GM20000 (cell line): ENCODE results near the gene DHX34.

ENCODE experiments used
- DNase-seq: peaks from one replicate; pipeline ENCODE4 v3.0.0; 2012; ENCODE audit warnings: low spot score
- TF ChIP-seq, protein P1 (sequence below): IDR thresholded peaks from 2 replicates; pipeline ENCODE4 v1.5.1; 2012; ENCODE audit warnings: mild to moderate bottlenecking, control low read depth; ENCODE audit errors: extremely low read depth, missing control alignments

Gene DHX34

DNA sequence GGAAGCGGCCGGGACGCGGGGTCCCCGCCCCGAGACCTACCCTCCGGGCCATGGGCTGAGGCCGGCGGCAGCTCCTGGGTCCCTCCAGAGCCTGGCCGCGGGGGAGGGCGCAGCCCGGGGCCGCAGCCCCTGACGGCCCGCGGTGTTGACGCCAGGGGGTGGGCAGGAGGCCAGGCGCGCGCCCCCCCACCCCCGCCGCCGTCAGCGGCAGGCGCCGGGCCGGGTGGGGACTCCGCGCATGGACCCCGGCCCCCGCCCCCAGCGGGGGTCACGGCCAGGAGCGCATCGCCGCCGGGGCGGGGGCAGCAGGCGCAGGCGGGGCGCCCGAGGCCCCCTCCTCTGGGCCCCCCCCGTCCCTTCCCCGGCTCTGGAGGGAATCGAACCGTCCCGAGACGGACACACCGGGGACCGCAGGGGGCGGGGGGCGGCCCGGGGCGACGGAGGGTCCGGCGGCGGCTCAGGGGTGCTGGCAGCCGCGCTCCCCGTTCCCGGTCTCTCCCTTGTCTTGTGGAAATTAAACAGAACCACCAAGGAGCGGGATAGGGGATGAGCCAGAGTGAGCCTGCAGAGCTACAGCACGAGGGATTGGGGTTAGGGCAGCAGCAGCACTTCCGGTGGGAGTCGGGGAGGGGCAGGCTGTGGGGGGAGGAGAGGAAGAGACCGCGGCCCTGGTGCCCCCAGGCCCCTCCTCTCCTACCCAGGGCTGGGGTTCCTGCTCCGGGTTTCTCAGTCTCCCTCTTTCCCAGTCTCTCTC is 70.1 kb downstream of the DHX34 start, which contains the start of gene MEIS3:
MEIS3 (minus strand) TSS at position 498 of the 754 bp plus-strand sequence; CDS start at position 52, 446 bp downstream.
- TF ChIP-seq, protein P1, sequence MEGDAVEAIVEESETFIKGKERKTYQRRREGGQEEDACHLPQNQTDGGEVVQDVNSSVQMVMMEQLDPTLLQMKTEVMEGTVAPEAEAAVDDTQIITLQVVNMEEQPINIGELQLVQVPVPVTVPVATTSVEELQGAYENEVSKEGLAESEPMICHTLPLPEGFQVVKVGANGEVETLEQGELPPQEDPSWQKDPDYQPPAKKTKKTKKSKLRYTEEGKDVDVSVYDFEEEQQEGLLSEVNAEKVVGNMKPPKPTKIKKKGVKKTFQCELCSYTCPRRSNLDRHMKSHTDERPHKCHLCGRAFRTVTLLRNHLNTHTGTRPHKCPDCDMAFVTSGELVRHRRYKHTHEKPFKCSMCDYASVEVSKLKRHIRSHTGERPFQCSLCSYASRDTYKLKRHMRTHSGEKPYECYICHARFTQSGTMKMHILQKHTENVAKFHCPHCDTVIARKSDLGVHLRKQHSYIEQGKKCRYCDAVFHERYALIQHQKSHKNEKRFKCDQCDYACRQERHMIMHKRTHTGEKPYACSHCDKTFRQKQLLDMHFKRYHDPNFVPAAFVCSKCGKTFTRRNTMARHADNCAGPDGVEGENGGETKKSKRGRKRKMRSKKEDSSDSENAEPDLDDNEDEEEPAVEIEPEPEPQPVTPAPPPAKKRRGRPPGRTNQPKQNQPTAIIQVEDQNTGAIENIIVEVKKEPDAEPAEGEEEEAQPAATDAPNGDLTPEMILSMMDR = no peak
- no peak for DNase-seq

DNA sequence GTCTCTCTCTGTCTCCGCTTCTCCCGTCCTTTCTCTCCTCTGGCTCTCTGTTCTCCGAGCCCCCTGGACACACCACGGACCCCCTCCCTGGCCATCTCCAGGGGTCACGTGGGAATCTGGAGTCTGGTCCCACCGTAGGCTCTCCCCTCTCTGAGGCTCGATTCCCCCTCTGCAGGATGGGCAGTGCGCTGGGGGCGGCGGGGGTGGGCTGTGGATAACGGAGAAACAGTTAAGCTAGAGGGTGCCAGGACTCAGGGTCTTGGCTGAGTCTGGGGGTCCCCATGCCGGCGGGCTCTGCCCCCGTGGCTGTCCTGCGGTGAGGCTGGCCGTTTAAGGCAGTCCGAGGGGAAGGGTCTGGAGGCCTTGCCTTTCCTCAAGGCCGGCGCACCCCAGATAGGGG is 70.7 kb downstream of the DHX34 start:
- TF ChIP-seq, protein P1 = no peak
- DNase-seq = no peak

DNA sequence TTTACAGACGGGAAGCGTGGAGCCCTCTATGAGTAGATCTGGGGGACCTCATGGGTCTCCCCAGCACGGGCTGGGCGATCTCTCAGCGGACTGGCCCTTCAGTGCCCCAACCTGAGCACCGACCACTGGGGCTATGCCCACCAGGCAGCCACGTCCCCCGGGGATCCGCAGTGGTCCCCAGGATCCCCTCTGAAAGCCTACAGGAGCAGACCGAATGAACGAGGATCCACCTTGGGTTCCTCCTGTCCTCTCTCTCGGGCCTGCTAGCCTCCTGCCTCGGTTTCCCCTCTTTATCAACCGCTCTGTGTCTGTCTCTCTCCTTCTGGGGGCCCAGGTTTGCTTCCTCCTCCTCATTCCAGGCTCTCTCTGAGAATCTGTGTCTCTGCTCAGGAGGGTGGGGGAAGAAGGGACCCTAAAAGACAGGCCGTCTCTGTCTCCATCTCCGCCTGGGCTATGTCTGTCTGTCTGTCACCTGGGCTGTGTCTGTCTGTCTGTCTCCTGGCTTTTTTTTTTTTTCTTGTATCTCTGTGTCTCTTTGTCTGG is 72.2 kb downstream of the DHX34 start:
- TF ChIP-seq, protein P1 = no peak
- DNase-seq = no peak

DNA sequence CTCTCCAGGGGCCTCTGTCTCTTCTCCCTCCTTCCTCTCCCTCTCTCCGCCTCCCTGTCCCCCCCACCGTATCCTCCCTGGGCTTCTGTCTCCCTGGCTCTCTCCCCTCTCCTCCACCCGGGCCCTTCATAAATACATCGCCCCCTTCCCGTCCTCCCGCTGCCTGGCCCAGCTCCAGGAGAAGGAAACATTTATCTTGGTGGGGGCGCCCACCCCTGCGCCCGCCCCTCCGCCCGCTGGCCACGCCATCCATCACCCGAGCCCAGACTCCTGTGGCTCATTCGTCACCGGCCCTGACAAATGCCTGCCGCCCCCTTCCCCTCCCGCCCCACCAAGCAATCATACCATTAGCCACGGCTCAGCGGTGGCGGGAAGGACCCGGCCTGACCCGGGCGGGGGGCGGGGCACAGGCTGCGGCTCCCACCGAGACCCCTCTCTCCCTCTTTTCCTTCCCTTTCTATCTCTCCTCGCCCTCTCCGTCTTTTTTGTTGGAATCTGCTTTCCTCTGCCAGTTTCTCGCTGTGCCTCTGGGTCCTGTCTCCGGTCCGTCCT is 72.8 kb downstream of the DHX34 start:
- no peak for DNase-seq
- TF ChIP-seq, protein P1 = no peak

DNA sequence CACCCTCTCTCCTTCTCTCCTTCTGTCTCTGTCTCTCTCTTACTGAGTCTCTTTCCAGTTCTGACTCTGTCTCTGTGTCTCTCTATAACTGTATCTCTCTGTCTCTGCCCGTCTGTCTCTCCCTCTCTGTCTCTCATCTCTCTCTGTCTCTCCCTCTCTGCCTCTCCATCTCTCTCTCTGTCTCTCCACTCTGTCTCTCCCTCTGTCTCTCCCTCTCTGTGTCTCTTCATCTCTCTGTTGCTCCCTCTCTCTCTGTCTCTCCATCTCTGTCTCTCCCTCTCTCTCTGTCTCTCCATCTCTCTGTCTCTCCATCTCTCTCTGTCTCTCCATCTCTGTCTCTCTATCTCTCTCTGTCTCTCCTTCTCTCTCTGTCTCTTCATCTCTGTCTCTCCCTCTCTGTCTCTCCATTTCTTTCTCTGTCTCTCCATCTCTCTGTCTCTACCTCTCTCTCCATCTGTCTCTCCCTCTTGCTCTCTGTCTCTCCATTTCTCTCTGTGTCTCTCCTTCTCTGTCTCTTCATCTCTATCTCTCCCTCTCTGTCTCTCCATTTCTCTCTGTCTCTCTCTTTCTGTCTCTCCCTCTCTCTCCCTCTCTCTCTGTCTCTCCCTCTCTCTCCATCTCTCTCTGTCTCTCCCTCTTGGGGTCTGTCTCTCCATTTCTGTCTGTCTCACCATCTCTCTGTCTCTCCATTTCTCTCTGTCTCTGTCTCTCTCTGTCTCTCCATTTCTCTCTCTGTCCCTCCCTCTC is 73.5 kb downstream of the DHX34 start:
- TF ChIP-seq, protein P1 = no peak
- DNase-seq = no peak

DNA sequence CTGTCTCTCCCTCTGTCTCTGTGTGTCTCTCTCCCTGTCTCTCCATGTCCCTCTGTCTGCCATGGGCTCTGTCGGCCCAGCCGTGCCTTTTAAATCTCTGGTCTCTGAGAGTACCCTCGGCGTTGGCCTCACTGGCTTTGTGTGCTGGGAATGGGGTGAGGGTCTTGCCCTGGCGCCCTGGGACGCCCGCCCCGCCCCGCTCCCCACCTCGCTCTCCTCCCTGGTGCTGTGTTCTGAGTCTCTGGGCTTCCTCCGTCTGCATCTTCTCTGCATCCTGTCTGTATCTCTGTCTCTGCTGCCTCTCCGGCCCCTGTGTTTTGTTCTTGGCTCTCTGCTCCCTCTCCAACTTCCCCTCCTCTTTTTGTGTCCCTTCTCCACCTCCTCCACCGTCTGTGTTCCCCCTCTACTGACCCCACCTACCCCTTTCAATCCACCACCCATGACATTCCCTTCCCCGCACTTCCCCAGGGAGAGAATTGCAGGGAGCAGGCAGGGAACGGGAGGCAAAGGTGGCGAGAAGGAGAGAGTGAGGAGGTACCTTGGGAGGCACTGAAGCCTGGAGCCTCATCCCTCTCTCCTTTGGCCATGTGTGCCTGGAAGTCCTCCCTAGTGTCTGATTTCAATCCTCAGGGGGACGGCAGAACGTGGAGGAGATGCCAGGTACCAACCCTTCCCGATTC is 74.2 kb downstream of the DHX34 start:
- TF ChIP-seq, protein P1 = no peak

More for the DNA sequence above, 74.2 kb downstream of the DHX34 start:
- DNase-seq = no peak
